ENCODE measurements around the gene AATF. TPM values are rescaled to one million over a fixed set of nuclear protein-coding genes. Genes with fewer than 3 reads are reported as not detected.

The AATF gene
- total RNA-seq, 1 experiment from 2014 or later, result 61.0 TPM

GRCh38 chr17:36920032-36921005 lies 28.4 kb upstream of the AATF start:
- ChIA-PET POLR2A (interaction anchor here (0.6 to 1.1 kb wide), 2 partner anchors 11 to 82 kb away, joined by 3 read pairs; no protein-coding TSS in a partner anchor), CTCF (interaction anchor here (0.6 to 1.9 kb wide), 7 partner anchors 13 to 824 kb away, joined by 3 to 7 read pairs (median 4); partner anchors contain the start of genes AATF and HNF1B)
- no peaks in the 10 kb centered on the region for H3K36me3 Mint-ChIP-seq
- peaks cover 22% of the 10 kb centered on the region for H3K27me3 Mint-ChIP-seq (ENCODE audit: low read depth)
- DNase-seq (ENCODE audit: low spot score) (no peak), ATAC-seq (peak; percentile 27)
- TF ChIP-seq, protein P1, sequence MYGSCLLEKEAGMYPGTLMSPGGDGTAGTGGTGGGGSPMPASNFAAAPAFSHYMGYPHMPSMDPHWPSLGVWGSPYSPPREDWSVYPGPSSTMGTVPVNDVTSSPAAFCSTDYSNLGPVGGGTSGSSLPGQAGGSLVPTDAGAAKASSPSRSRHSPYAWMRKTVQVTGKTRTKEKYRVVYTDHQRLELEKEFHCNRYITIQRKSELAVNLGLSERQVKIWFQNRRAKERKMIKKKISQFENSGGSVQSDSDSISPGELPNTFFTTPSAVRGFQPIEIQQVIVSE (CRISPR knock-in tag; IDR thresholded peaks at IDR 0.05; ENCODE audit: borderline replicate concordance), result no peak
- no peak for TF ChIP-seq ZBTB21 (CRISPR knock-in tag; IDR thresholded peaks at IDR 0.05; ENCODE audit: borderline replicate concordance)
- TF ChIP-seq GTF2I (CRISPR knock-in tag; conservative IDR thresholded peaks at IDR 0.05), result no peak
- no peak for TF ChIP-seq ZBTB43 (CRISPR knock-in tag; IDR thresholded peaks at IDR 0.05)
- TF ChIP-seq, protein P2, sequence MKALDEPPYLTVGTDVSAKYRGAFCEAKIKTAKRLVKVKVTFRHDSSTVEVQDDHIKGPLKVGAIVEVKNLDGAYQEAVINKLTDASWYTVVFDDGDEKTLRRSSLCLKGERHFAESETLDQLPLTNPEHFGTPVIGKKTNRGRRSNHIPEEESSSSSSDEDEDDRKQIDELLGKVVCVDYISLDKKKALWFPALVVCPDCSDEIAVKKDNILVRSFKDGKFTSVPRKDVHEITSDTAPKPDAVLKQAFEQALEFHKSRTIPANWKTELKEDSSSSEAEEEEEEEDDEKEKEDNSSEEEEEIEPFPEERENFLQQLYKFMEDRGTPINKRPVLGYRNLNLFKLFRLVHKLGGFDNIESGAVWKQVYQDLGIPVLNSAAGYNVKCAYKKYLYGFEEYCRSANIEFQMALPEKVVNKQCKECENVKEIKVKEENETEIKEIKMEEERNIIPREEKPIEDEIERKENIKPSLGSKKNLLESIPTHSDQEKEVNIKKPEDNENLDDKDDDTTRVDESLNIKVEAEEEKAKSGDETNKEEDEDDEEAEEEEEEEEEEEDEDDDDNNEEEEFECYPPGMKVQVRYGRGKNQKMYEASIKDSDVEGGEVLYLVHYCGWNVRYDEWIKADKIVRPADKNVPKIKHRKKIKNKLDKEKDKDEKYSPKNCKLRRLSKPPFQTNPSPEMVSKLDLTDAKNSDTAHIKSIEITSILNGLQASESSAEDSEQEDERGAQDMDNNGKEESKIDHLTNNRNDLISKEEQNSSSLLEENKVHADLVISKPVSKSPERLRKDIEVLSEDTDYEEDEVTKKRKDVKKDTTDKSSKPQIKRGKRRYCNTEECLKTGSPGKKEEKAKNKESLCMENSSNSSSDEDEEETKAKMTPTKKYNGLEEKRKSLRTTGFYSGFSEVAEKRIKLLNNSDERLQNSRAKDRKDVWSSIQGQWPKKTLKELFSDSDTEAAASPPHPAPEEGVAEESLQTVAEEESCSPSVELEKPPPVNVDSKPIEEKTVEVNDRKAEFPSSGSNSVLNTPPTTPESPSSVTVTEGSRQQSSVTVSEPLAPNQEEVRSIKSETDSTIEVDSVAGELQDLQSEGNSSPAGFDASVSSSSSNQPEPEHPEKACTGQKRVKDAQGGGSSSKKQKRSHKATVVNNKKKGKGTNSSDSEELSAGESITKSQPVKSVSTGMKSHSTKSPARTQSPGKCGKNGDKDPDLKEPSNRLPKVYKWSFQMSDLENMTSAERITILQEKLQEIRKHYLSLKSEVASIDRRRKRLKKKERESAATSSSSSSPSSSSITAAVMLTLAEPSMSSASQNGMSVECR (CRISPR knock-in tag; IDR thresholded peaks at IDR 0.05; ENCODE audit: borderline replicate concordance), result no peak
- TF ChIP-seq, protein P3, sequence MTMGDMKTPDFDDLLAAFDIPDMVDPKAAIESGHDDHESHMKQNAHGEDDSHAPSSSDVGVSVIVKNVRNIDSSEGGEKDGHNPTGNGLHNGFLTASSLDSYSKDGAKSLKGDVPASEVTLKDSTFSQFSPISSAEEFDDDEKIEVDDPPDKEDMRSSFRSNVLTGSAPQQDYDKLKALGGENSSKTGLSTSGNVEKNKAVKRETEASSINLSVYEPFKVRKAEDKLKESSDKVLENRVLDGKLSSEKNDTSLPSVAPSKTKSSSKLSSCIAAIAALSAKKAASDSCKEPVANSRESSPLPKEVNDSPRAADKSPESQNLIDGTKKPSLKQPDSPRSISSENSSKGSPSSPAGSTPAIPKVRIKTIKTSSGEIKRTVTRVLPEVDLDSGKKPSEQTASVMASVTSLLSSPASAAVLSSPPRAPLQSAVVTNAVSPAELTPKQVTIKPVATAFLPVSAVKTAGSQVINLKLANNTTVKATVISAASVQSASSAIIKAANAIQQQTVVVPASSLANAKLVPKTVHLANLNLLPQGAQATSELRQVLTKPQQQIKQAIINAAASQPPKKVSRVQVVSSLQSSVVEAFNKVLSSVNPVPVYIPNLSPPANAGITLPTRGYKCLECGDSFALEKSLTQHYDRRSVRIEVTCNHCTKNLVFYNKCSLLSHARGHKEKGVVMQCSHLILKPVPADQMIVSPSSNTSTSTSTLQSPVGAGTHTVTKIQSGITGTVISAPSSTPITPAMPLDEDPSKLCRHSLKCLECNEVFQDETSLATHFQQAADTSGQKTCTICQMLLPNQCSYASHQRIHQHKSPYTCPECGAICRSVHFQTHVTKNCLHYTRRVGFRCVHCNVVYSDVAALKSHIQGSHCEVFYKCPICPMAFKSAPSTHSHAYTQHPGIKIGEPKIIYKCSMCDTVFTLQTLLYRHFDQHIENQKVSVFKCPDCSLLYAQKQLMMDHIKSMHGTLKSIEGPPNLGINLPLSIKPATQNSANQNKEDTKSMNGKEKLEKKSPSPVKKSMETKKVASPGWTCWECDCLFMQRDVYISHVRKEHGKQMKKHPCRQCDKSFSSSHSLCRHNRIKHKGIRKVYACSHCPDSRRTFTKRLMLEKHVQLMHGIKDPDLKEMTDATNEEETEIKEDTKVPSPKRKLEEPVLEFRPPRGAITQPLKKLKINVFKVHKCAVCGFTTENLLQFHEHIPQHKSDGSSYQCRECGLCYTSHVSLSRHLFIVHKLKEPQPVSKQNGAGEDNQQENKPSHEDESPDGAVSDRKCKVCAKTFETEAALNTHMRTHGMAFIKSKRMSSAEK (CRISPR knock-in tag; IDR thresholded peaks at IDR 0.05; ENCODE audit: borderline replicate concordance), result no peak
- TF ChIP-seq E2F4 (CRISPR knock-in tag; IDR thresholded peaks at IDR 0.05; ENCODE audit: borderline replicate concordance, low read depth), result no peak
- TF ChIP-seq ZNF512 (CRISPR knock-in tag; IDR thresholded peaks at IDR 0.05; ENCODE audit: borderline replicate concordance), result 0 out of 2 replicates have a peak, but pooled peaks have one; percentile 84
- TF ChIP-seq CBFB (CRISPR knock-in tag; IDR thresholded peaks at IDR 0.05; ENCODE audit: low read depth), result no peak
- TF ChIP-seq TEAD1 (CRISPR knock-in tag; IDR thresholded peaks at IDR 0.05), result no peak
- peak; percentile 79; the same call in 1 of the 2 replicates for TF ChIP-seq ZNF263 (CRISPR knock-in tag; IDR thresholded peaks at IDR 0.05; ENCODE audit: low read depth)
- no peaks in the 10 kb centered on the region for H3K9me3 Mint-ChIP-seq
- peak overlapping the region; percentile 52; the same call in 1 of the 2 replicates for H3K27ac Mint-ChIP-seq
- peaks cover 51% of the 10 kb centered on the region for H3K4me1 Mint-ChIP-seq
- H3K4me3 Mint-ChIP-seq, result peak overlapping the region; percentile 29

All from WTC11 (cell line).